ENCODE data around the gene ZNF605. TPM values are rescaled to one million over a fixed set of nuclear protein-coding genes. Genes with fewer than 3 reads are reported as not detected.

Gene ZNF605
- total RNA-seq, 1 donor from 2014 or later, result 12.9 TPM

- Histone ChIP-seq H3K27ac (replicated peaks) (no peak overlapping the region), H3K9me3 (replicated peaks) (no peaks in the 10 kb centered on the region), H3K36me3 (peaks cover 86% of the 10 kb centered on the region), H3K4me3 (no peak overlapping the region), H3K27me3 (ENCODE audit: low read depth) (no peaks in the 10 kb centered on the region), H3K4me1 (no peaks in the 10 kb centered on the region)
- DNase-seq, result no peak
- intact Hi-C loops (cut with micrococcal nuclease), result no loop called here
- TF ChIP-seq, protein P1, sequence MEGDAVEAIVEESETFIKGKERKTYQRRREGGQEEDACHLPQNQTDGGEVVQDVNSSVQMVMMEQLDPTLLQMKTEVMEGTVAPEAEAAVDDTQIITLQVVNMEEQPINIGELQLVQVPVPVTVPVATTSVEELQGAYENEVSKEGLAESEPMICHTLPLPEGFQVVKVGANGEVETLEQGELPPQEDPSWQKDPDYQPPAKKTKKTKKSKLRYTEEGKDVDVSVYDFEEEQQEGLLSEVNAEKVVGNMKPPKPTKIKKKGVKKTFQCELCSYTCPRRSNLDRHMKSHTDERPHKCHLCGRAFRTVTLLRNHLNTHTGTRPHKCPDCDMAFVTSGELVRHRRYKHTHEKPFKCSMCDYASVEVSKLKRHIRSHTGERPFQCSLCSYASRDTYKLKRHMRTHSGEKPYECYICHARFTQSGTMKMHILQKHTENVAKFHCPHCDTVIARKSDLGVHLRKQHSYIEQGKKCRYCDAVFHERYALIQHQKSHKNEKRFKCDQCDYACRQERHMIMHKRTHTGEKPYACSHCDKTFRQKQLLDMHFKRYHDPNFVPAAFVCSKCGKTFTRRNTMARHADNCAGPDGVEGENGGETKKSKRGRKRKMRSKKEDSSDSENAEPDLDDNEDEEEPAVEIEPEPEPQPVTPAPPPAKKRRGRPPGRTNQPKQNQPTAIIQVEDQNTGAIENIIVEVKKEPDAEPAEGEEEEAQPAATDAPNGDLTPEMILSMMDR (IDR thresholded peaks at IDR 0.05; ENCODE audit: borderline replicate concordance), result no peak
Observed at GRCh38 chr12:132872073-132872855, 83.8 kb downstream of the ZNF605 start.

- no peak overlapping the region for H3K4me3 ChIP-seq
- no peak overlapping the region for H3K27ac ChIP-seq (replicated peaks)
- no peaks in the 10 kb centered on the region for H3K9me3 ChIP-seq (replicated peaks)
- no peaks in the 10 kb centered on the region for H3K27me3 ChIP-seq (ENCODE audit: low read depth)
- no peak for DNase-seq
- TF ChIP-seq, protein P1 (IDR thresholded peaks at IDR 0.05; ENCODE audit: borderline replicate concordance), result no peak
- intact Hi-C loops (cut with micrococcal nuclease), result no loop called here
- H3K4me1 ChIP-seq, result no peaks in the 10 kb centered on the region
- peaks cover 80% of the 10 kb centered on the region for H3K36me3 ChIP-seq
Observed at GRCh38 chr12:132869551-132869950, 86.6 kb downstream of the ZNF605 start.

Other genes starting within 250 kb of the ZNF605 start
- 27.3 TPM for gene PGAM5, start 245.5 kb downstream of the ZNF605 start, total RNA-seq
- 21.2 TPM for gene ANKLE2, start 194.5 kb downstream of the ZNF605 start, total RNA-seq
- 33.0 TPM for gene GOLGA3, start 127.4 kb downstream of the ZNF605 start, total RNA-seq
- gene CHFR, start 68.7 kb downstream of the ZNF605 start, total RNA-seq, result 14.4 TPM
- gene ZNF26, start 30.1 kb upstream of the ZNF605 start, total RNA-seq, result 3.1 TPM
- 18.7 TPM for gene ZNF84, start 81.2 kb upstream of the ZNF605 start, total RNA-seq
- 6.7 TPM for gene ZNF140, start 124.6 kb upstream of the ZNF605 start, total RNA-seq
- gene ZNF891, start 174.0 kb upstream of the ZNF605 start, total RNA-seq, result 1.1 TPM
- gene ZNF10, start 174.3 kb upstream of the ZNF605 start, total RNA-seq, result 5.6 TPM
- gene ZNF268, start 225.2 kb upstream of the ZNF605 start, total RNA-seq, result 8.2 TPM